Glutamatergic neuron (in vitro differentiated cells): ENCODE results near the gene EML6. TPM values are rescaled to one million over a fixed set of nuclear protein-coding genes. Genes with fewer than 3 reads are reported as not detected.
"Not testable (repeated sequence)": the region's sequence is repeated elsewhere in the genome, so short reads cannot be mapped to it uniquely, and the experiment has no call there.

Experiments
- DNase-seq: peaks from one replicate; pipeline ENCODE4 v3.0.0; 2022
- H3K27ac Mint-ChIP-seq: one replicate; pipeline ENCODE4 v1.8.0; 2020; ENCODE audit warnings: mild to moderate bottlenecking, mixed read lengths, inconsistent platforms; ENCODE audit not compliant: unreplicated experiment
- H3K27me3 Mint-ChIP-seq: one replicate; pipeline ENCODE4 v1.8.0; 2020; ENCODE audit warnings: mild to moderate bottlenecking, moderate library complexity, mixed read lengths, inconsistent platforms; ENCODE audit not compliant: unreplicated experiment
- H3K36me3 Mint-ChIP-seq: one replicate; pipeline ENCODE4 v1.8.0; 2020; ENCODE audit warnings: mild to moderate bottlenecking, mixed read lengths, inconsistent platforms; ENCODE audit not compliant: unreplicated experiment
- H3K4me1 Mint-ChIP-seq: one replicate; pipeline ENCODE4 v1.8.0; 2020; ENCODE audit warnings: mild to moderate bottlenecking, low read depth, mixed read lengths, inconsistent platforms; ENCODE audit not compliant: unreplicated experiment
- H3K4me3 Mint-ChIP-seq: one replicate; pipeline ENCODE4 v1.8.0; 2020; ENCODE audit warnings: mild to moderate bottlenecking, mixed read lengths, inconsistent platforms; ENCODE audit not compliant: unreplicated experiment
- H3K9me3 Mint-ChIP-seq: one replicate; pipeline ENCODE4 v1.8.0; 2020; ENCODE audit warnings: mild to moderate bottlenecking, moderate library complexity, mixed read lengths, inconsistent platforms; ENCODE audit not compliant: unreplicated experiment
- CTCF ChIP-seq: fragments of 200-600 bp; sonication (generic); IDR thresholded peaks from one replicate; pipeline ENCODE4 v1.5.0; 2021; ENCODE audit not compliant: partially characterized antibody, unreplicated experiment
- total RNA-seq: library from RNA; stranded (reverse); fragmentation: NEBNext Ultra II Directional; extraction: Animal tissue kit (Norgen Biotek cat#: 25700); gene quantifications from one replicate; pipeline ENCODE4 v1.2.1, GENCODE V29; 2021; ENCODE audit not compliant: unreplicated experiment

The EML6 gene
- total RNA-seq, 1 donor from 2014 or later, result 0.91 TPM

GRCh38 chr2:54687595-54688152 lies 35.8 kb upstream of the EML6 start:
- no peaks in the 10 kb centered on the region for H3K27me3 Mint-ChIP-seq
- TF ChIP-seq CTCF, result no peak
- no peak for DNase-seq
- no peaks in the 10 kb centered on the region for H3K36me3 Mint-ChIP-seq
- H3K9me3 Mint-ChIP-seq, result no peaks in the 10 kb centered on the region
- H3K4me1 Mint-ChIP-seq, result no peaks in the 10 kb centered on the region
- no peak overlapping the region for H3K27ac Mint-ChIP-seq
- no peak overlapping the region for H3K4me3 Mint-ChIP-seq

DNA sequence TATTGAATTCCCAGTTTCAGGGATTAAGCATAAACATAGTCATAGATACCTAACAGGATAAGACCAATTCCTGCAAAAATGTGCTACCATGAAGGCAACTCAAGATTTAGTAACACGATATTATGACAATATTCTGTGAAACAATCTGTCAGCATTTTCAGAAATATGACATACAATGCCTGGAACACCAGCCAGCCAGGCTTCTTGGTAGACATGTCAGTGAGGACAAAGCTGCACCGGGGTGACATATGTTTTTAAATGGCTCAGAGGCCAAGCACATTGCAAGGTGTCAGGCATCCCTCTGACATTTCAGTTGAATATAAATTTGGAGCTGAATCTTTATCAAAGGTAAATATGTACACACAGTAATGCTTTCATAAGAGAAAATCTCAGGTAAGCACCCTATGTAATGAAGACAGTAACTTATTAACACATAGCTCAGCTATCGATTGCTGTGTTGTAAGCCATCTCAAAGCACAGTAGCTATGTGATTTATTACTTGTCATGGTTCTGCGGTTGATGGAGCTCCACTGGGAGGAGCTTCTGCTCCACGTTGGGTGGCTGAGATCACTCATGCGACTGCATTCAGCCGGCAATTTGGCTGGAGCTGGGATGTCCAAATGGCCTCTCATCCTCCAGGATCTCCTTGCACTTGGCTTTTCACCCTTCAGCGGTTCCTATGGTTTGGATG lies 31.9 kb upstream of the EML6 start:
- H3K4me3 Mint-ChIP-seq, result no peak overlapping the region

DNA sequence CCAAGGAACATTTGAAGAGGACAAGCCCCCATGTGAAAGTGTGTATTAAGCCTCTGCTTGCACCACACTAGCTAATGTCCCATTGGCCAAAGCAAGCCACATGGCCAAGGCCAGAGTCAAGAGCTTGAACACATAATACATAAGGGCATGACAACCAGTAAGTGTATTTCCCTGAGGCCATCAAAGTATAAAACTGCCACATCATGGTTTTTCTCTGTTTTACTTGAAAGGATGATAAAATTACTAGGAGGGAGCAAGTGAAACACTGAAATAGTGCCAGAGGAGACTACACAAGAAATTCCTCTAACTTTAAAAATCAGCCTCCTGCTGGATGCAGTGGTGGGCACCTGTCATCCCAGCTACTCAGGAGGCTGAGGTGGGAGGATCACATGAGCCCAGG lies 30.9 kb upstream of the EML6 start:
- H3K4me3 Mint-ChIP-seq, result no peak overlapping the region
- no peak for TF ChIP-seq CTCF

More for the DNA sequence above, 31.9 kb upstream of the EML6 start:
- H3K4me1 Mint-ChIP-seq, result peaks cover 2% of the 10 kb centered on the region
- H3K27me3 Mint-ChIP-seq, result peaks cover 2% of the 10 kb centered on the region
- no peaks in the 10 kb centered on the region for H3K36me3 Mint-ChIP-seq
- H3K27ac Mint-ChIP-seq, result no peak overlapping the region
- TF ChIP-seq CTCF, result no peak
- no peak for DNase-seq
- H3K9me3 Mint-ChIP-seq, result no peaks in the 10 kb centered on the region

GRCh38 chr2:54695378-54695777 lies 28.1 kb upstream of the EML6 start:
- H3K4me1 Mint-ChIP-seq, result peaks cover 2% of the 10 kb centered on the region
- H3K9me3 Mint-ChIP-seq, result peaks cover 4% of the 10 kb centered on the region
- H3K27me3 Mint-ChIP-seq, result peaks cover 2% of the 10 kb centered on the region
- H3K27ac Mint-ChIP-seq, result no peak overlapping the region
- no peak for DNase-seq
- H3K4me3 Mint-ChIP-seq, result no peak overlapping the region
- peaks cover 8% of the 10 kb centered on the region for H3K36me3 Mint-ChIP-seq
- no peak for TF ChIP-seq CTCF

More for the DNA sequence above, 30.9 kb upstream of the EML6 start:
- Mint-ChIP-seq H3K27me3 (peaks cover 2% of the 10 kb centered on the region), H3K27ac (no peak overlapping the region), H3K4me1 (peaks cover 2% of the 10 kb centered on the region), H3K36me3 (peaks cover under 1% of the 10 kb centered on the region), H3K9me3 (peaks cover 2% of the 10 kb centered on the region)
- no peak for DNase-seq

GRCh38 chr2:54697934-54698333 lies 25.5 kb upstream of the EML6 start:
- peaks cover 2% of the 10 kb centered on the region for H3K4me1 Mint-ChIP-seq
- no peak for DNase-seq

GRCh38 chr2:54698926-54699325 lies 24.5 kb upstream of the EML6 start:
- H3K9me3 Mint-ChIP-seq, H3K27me3 Mint-ChIP-seq, DNase-seq, H3K4me3 Mint-ChIP-seq, H3K4me1 Mint-ChIP-seq, H3K27ac Mint-ChIP-seq, H3K36me3 Mint-ChIP-seq: not testable (repeated sequence)

More at GRCh38 chr2:54697934-54698333, 25.5 kb upstream of the EML6 start:
- Mint-ChIP-seq H3K36me3 (peaks cover 8% of the 10 kb centered on the region), H3K9me3 (peaks cover 4% of the 10 kb centered on the region), H3K27ac (no peak overlapping the region), H3K27me3 (peaks cover 2% of the 10 kb centered on the region), H3K4me3 (no peak overlapping the region)
- TF ChIP-seq CTCF, result no peak
